ENCODE results near the gene IL10RA. TPM values are rescaled to one million over a fixed set of nuclear protein-coding genes. Genes with fewer than 3 reads are reported as not detected.

The IL10RA gene
- total and polyA plus RNA-seq, 12 donors: 2.0 to 29.9 (median 3.8) TPM

DNA sequence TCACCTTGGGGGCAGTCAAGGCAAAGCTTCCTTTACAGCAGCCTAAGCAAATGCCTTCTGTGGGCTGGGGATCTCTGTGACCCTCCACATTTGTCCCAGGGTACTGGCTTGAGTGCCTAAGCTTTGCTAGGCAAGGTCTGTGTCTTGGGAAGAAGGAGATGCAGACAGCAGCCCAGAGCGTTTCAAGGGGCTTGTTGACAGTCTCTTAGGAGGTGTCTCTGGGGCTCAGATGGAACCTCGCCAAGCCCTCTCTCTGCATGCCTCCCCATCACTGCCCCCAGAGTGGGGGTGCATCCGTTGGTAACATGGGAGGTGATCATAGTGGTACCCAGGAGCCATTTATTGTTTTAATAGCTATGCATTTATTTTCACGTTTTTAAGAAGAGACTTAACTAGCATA is 61.6 kb downstream of the IL10RA start:
- Histone ChIP-seq H3K27me3 (no peaks in the 10 kb centered on the region), H3K4me3 (no peak overlapping the region), H3K9me3 (no peaks in the 10 kb centered on the region), H3K4me1 (peaks cover 0 to 24% (median 0%) of the 10 kb centered on the region in 9 donors), H3K27ac (no peak overlapping the region), H3K36me3 (no peaks in the 10 kb centered on the region)
- DNase-seq (no peak), ATAC-seq (no peak)
- TF ChIP-seq, protein P1, sequence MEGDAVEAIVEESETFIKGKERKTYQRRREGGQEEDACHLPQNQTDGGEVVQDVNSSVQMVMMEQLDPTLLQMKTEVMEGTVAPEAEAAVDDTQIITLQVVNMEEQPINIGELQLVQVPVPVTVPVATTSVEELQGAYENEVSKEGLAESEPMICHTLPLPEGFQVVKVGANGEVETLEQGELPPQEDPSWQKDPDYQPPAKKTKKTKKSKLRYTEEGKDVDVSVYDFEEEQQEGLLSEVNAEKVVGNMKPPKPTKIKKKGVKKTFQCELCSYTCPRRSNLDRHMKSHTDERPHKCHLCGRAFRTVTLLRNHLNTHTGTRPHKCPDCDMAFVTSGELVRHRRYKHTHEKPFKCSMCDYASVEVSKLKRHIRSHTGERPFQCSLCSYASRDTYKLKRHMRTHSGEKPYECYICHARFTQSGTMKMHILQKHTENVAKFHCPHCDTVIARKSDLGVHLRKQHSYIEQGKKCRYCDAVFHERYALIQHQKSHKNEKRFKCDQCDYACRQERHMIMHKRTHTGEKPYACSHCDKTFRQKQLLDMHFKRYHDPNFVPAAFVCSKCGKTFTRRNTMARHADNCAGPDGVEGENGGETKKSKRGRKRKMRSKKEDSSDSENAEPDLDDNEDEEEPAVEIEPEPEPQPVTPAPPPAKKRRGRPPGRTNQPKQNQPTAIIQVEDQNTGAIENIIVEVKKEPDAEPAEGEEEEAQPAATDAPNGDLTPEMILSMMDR (IDR thresholded peaks at IDR 0.05): no peak
- intact Hi-C loops (cut with DNase I): loop anchor here in 2 of 10 donors (5.0 to 10.0 kb wide), 3 partner anchors 93 to 593 kb away; no protein-coding TSS in a partner anchor
- WGBS, 2 donors: 77 to 78% methylated on average over 4 of the region's 4 CpGs

GRCh38 chr11:118048472-118049370 is 62.5 kb downstream of the IL10RA start:
- Histone ChIP-seq H3K27me3 (no peaks in the 10 kb centered on the region), H3K9me3 (no peaks in the 10 kb centered on the region), H3K27ac (no peak overlapping the region), H3K36me3 (no peaks in the 10 kb centered on the region), H3K4me1 (peaks cover 0 to 30% (median 0%) of the 10 kb centered on the region in 9 donors), H3K4me3 (no peak overlapping the region)
- intact Hi-C loops (cut with DNase I): loop anchor here in 2 of 10 donors (5.0 to 10.0 kb wide), 3 partner anchors 94 to 594 kb away; no protein-coding TSS in a partner anchor
- ATAC-seq (no peak), DNase-seq (no peak)
- 74 to 79% methylated on average over 11 of the region's 11 CpGs for WGBS, 2 donors
- TF ChIP-seq, protein P1 (IDR thresholded peaks at IDR 0.05): no peak

DNA sequence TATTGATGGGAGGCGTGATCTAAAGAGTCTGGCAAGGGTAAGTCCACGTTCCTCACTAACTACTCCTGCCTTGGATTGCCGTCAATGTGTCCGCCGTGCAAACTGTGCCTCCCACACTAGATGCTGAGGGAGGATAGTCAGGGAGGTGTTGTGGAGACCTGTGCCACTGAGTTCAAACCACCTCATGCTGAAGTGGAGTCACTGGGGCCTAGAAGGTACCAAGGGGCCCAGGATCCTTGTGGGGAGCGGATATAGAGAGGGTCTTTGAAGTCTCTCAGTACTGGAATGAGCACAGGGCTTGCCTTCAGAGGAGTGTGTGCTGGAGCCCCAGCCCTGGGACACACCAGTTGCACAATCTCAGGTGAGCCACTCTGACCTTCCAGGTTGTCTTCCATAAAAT is 63.6 kb downstream of the IL10RA start:
- Histone ChIP-seq H3K36me3 (no peaks in the 10 kb centered on the region), H3K4me3 (no peak overlapping the region), H3K9me3 (no peaks in the 10 kb centered on the region), H3K27ac (peak overlapping the region in 1 of 10 donors; percentile 44), H3K4me1 (peaks cover 0 to 30% (median 0%) of the 10 kb centered on the region in 9 donors), H3K27me3 (no peaks in the 10 kb centered on the region)
- ATAC-seq: no peak
- intact Hi-C loops (cut with DNase I): loop anchor here (2.0 to 10.0 kb wide), 11 partner anchors 95 to 627 kb away; no protein-coding TSS in a partner anchor
- 95 to 99% methylated on average over 6 of the region's 6 CpGs for WGBS, 2 donors
- TF ChIP-seq, protein P1 (IDR thresholded peaks at IDR 0.05): no peak
- DNase-seq: no peak

- H3K4me3 ChIP-seq: no peak overlapping the region
- H3K27me3 ChIP-seq: no peaks in the 10 kb centered on the region
- TF ChIP-seq, protein P1 (IDR thresholded peaks at IDR 0.05): no peak
- H3K36me3 ChIP-seq: no peaks in the 10 kb centered on the region
- 90 to 93% methylated on average over 7 of the region's 7 CpGs for WGBS, 2 donors
- H3K4me1 ChIP-seq: peaks cover 0 to 30% (median 0%) of the 10 kb centered on the region in 9 donors
- no peak for ATAC-seq
- peak overlapping the region in 1 of 10 donors; percentile 75 for H3K27ac ChIP-seq
- intact Hi-C loops (cut with DNase I): loop anchor here (2.0 to 10.0 kb wide), 10 partner anchors 96 to 628 kb away; no protein-coding TSS in a partner anchor
- DNase-seq: no peak
- no peaks in the 10 kb centered on the region for H3K9me3 ChIP-seq
Observed at GRCh38 chr11:118050208-118050891, 64.2 kb downstream of the IL10RA start.

Measured in heart right ventricle (tissue), 16 donors.